ENCODE measurements around the gene PRDX2. TPM values are rescaled to one million over a fixed set of nuclear protein-coding genes. Genes with fewer than 3 reads are reported as not detected.
"Not testable (repeated sequence)": the region's sequence is repeated elsewhere in the genome, so short reads cannot be mapped to it uniquely, and the experiment has no call there.

Gene PRDX2
- total and polyA plus RNA-seq, 2 experiments from 2014 or later = 346 to 465 TPM

DNA sequence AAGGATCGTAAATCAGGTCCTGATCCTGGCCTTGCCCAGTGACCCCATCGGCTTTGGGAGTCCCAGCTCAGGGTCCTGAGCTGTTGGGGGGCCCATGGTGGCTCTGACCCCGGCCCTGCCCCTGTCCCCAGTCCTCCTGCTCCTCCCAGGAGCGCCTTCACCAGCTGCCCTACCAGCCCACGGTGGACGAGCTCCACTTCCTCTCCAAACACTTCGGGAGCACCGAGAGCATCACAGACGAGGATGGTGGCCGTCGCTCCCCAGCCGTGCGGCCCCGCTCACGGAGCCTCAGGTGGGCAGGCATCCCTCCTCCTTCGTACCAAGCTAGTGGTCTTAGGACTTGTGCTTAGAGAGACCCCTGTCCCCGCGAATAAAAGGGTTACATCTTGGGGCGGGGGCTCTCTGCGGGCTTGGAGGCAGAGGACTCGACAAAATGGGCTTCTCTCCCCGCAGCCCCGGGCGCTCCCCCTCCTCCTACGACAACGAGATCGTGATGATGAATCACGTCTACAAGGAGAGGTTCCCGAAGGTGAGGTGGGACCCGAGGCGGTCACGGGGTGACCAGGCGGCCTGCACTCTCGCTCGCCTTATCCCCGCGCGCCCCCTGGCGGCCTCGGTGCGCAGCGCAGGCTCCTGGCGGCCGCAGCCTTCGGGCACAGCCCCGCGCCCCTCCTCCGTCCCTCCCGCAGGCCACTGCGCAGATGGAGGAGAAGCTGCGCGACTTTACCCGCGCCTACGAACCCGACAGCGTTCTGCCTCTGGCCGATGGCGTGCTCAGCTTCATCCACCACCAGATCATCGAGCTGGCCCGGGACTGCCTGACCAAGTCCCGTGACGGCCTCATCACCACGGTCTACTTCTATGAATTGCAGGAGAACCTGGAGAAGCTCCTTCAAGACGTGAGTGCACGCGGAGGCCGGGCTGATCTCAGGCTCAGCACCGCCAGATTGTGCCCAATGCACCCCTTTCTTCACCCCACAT lies 45.8 kb upstream of the PRDX2 start:
- Histone ChIP-seq H4K20me1 (replicated peaks; ENCODE audit: insufficient read depth) (peaks cover 4% of the 10 kb centered on the region; the same call in 1 of the 2 replicates), H3K79me2 (replicated peaks; ENCODE audit: insufficient read depth) (no peaks in the 10 kb centered on the region; the same call in 1 of the 2 replicates), H2AFZ (peak overlapping the region; percentile 96; the same call in 1 of the 2 replicates), H3K4me1 (ENCODE audit: insufficient read depth) (0 out of 2 replicates have a peak, but pooled peaks cover 4% of the 10 kb centered on the region), H3K27ac (ENCODE audit: low read depth) (no peak overlapping the region), H3K36me3 (ENCODE audit: insufficient read depth) (no peaks in the 10 kb centered on the region), H3K4me2 (peak overlapping the region; percentile 84), H3K4me3 (peak overlapping the region; percentile 57), H3K9me2 (ENCODE audit: insufficient read depth) (no peaks in the 10 kb centered on the region), H3F3A (replicated peaks; ENCODE audit: low read depth) (peaks cover 17% of the 10 kb centered on the region), H3K27me3 (ENCODE audit: insufficient read depth) (no peaks in the 10 kb centered on the region)
- Mint-ChIP-seq H3K9me3 (no peaks in the 10 kb centered on the region), H3K36me3 (ENCODE audit: low read depth) (peaks cover 14% of the 10 kb centered on the region), H3K4me3 (peak overlapping the region; percentile 45; the same call in 2 of the 3 replicates), H3K27ac (no peak overlapping the region), H3K4me1 (peaks cover 6% of the 10 kb centered on the region; the same call in 2 of the 3 replicates), H3K27me3 (ENCODE audit: insufficient read depth, low read depth, poor library complexity) (peaks cover 6% of the 10 kb centered on the region)
- TF ChIP-seq NANOG (IDR thresholded peaks at IDR 0.05; ENCODE audit: borderline replicate concordance) (no peak), POLR2AphosphoS5 (IDR thresholded peaks at IDR 0.05; ENCODE audit: low read depth) (peak; percentile 29; the same call in 1 of the 2 replicates), CREB1 (CRISPR knock-in tag; IDR thresholded peaks at IDR 0.05; ENCODE audit: low read depth) (0 out of 2 replicates have a peak, but pooled peaks have one; percentile 36), CTCF (conservative IDR thresholded peaks at IDR 0.05; ENCODE audit: low read depth in 2 of 2) (peak; percentile 89 to 99)
- DNase-seq (ENCODE audit: low spot score) (peak; percentile 93), ATAC-seq (peak; percentile 99)

DNA sequence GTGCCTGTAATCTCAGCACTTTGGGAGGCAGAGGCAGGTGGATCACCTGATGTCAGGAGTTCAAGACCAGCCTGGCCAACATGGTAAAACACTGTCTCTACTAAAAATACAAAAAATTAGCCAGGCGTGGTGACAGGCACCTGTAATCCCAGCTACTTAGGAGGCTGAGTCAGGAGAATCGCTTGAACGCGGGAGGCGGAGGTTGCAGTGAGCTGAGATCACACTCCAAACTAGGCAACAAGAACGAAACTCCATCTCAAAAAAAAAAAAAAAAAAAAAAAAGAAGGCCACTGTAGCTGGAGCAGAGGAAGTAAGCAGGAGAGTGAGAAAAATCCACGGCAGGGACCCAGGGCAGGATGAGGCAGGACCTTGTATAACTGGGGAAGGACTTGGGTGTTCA lies 45.0 kb upstream of the PRDX2 start:
- H3K9me3 Mint-ChIP-seq; H3K79me2 ChIP-seq (replicated peaks; ENCODE audit: insufficient read depth); H3K4me2 ChIP-seq; H3K4me1 Mint-ChIP-seq; H3K27ac Mint-ChIP-seq; H3K4me3 Mint-ChIP-seq; H3K9me2 ChIP-seq (ENCODE audit: insufficient read depth); H2AFZ ChIP-seq; DNase-seq (ENCODE audit: low spot score); H3K27me3 ChIP-seq (ENCODE audit: insufficient read depth); H3K4me3 ChIP-seq; H3K36me3 ChIP-seq (ENCODE audit: insufficient read depth); H3K4me1 ChIP-seq (ENCODE audit: insufficient read depth); H4K20me1 ChIP-seq (replicated peaks; ENCODE audit: insufficient read depth); H3K27ac ChIP-seq (ENCODE audit: low read depth); ATAC-seq: not testable (repeated sequence)
- H3K27me3 Mint-ChIP-seq (ENCODE audit: insufficient read depth, low read depth, poor library complexity) = peaks cover 10% of the 10 kb centered on the region
- peaks cover 22% of the 10 kb centered on the region for H3F3A ChIP-seq (replicated peaks; ENCODE audit: low read depth)
- peaks cover 18% of the 10 kb centered on the region for H3K36me3 Mint-ChIP-seq (ENCODE audit: low read depth)

DNA sequence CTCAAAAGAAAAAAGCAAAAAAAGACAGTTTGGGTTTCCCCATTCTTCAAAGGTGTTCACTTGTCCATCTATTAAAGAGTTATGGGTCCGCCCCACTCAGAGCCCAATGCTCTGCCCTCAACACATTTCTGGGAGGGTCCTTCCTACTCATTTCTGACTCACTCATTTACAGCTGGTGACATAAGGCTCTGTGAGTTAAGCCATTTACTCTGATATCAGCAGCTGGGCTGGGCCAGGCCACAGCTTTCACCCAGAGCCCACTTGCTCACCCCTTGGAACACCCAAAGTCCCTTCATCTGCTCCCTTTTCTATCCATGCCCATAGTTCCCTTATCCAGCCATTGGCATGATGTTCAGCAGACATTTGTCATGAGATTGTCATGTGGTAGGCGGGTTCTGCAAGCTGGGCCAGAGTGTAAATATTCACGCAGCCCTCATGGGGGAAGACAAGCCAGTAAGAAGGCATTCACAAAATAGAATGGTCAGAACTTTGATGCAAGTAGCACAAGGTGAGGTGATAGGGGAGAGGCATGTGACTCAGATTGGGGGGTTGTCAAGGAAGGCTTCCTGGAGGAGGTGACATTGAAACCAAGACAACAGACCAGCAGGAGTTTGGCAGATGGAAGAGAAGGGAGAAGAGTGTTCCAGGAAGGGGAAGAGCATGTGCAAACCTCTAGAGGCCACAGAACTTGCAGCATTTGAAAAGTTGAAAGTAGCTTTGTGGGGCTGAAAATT lies 42.6 kb upstream of the PRDX2 start:
- H3K27me3 Mint-ChIP-seq (ENCODE audit: insufficient read depth, low read depth, poor library complexity) = peaks cover 17% of the 10 kb centered on the region
- H3K4me1 ChIP-seq (ENCODE audit: insufficient read depth) = peaks cover 20% of the 10 kb centered on the region
- no peak for ATAC-seq
- no peak for DNase-seq (ENCODE audit: low spot score)
- no peaks in the 10 kb centered on the region for H3K9me2 ChIP-seq (ENCODE audit: insufficient read depth)
- no peaks in the 10 kb centered on the region for H3K36me3 ChIP-seq (ENCODE audit: insufficient read depth)
- peaks cover 8% of the 10 kb centered on the region for H3K79me2 ChIP-seq (replicated peaks; ENCODE audit: insufficient read depth)
- no peak overlapping the region for H3K4me3 ChIP-seq
- peaks cover 28% of the 10 kb centered on the region for H3K4me1 Mint-ChIP-seq
- H2AFZ ChIP-seq = no peak overlapping the region
- peaks cover 34% of the 10 kb centered on the region for H3F3A ChIP-seq (replicated peaks; ENCODE audit: low read depth)
- no peak overlapping the region for H3K27ac ChIP-seq (ENCODE audit: low read depth)
- no peak overlapping the region for H3K4me2 ChIP-seq
- H3K4me3 Mint-ChIP-seq = no peak overlapping the region; the same call in 2 of the 3 replicates
- no peaks in the 10 kb centered on the region for H3K27me3 ChIP-seq (ENCODE audit: insufficient read depth)
- H3K9me3 Mint-ChIP-seq = no peaks in the 10 kb centered on the region; the same call in 2 of the 3 replicates
- H3K27ac Mint-ChIP-seq = no peak overlapping the region
- H3K36me3 Mint-ChIP-seq (ENCODE audit: low read depth) = peaks cover 19% of the 10 kb centered on the region
- H4K20me1 ChIP-seq (replicated peaks; ENCODE audit: insufficient read depth) = peaks cover 11% of the 10 kb centered on the region
- TF ChIP-seq CTCF (conservative IDR thresholded peaks at IDR 0.05; ENCODE audit: low read depth in 2 of 2) (no peak), ZNF331 (CRISPR knock-in tag; IDR thresholded peaks at IDR 0.05; ENCODE audit: low read depth) (no peak), NANOG (IDR thresholded peaks at IDR 0.05; ENCODE audit: borderline replicate concordance) (no peak), EZH2phosphoT487 (IDR thresholded peaks at IDR 0.05; ENCODE audit: unreplicated experiment) (no peak), JUNB (IDR thresholded peaks at IDR 0.05; ENCODE audit: unreplicated experiment) (no peak), CREB1 (CRISPR knock-in tag; IDR thresholded peaks at IDR 0.05; ENCODE audit: low read depth) (no peak), EZH2 (IDR thresholded peaks at IDR 0.05; ENCODE audit: low read depth, unreplicated experiment) (no peak)
